CD4-positive, CD25-positive, alpha-beta regulatory T cell (primary cell): ENCODE data around the gene P4HA2. TPM values are rescaled to one million over a fixed set of nuclear protein-coding genes. Genes with fewer than 3 reads are reported as not detected.

ENCODE experiments used
- polyA plus RNA-seq, 4 donors: library from polyadenylated mRNA; unstranded; fragments of 300-500 nt; fragmentation: Illumina TruSeq; gene quantifications; one replicate each; pipeline ENCODE4 v1.2.3, GENCODE V29; 2021
- total RNA-seq: library from RNA; stranded (reverse); gene quantifications from one replicate; pipeline ENCODE4 v1.2.3, GENCODE V29; 2022

Gene P4HA2
- total and polyA plus RNA-seq, 5 donors from 2014 or later: not detected

Other genes with a start within 250 kb of the P4HA2 start
- 5.5 TPM for gene ACSL6, start 216.2 kb downstream of the P4HA2 start, total RNA-seq
- 1 to 10 TPM; 3.0 to 5.7 (median 4.5) TPM for gene ACSL6, start 216.2 kb downstream of the P4HA2 start, polyA plus RNA-seq
- not detected for gene IL3, start 167.2 kb downstream of the P4HA2 start, total RNA-seq
- not detected for gene IL3, start 167.2 kb downstream of the P4HA2 start, polyA plus RNA-seq
- gene CSF2, start 154.1 kb downstream of the P4HA2 start, total RNA-seq: not detected
- gene CSF2, start 154.1 kb downstream of the P4HA2 start, polyA plus RNA-seq: not detected
- not detected for gene PDLIM4, start 29.8 kb upstream of the P4HA2 start, total RNA-seq
- not detected for gene PDLIM4, start 29.8 kb upstream of the P4HA2 start, polyA plus RNA-seq
- not detected for gene SLC22A4, start 66.5 kb upstream of the P4HA2 start, total RNA-seq
- gene SLC22A4, start 66.5 kb upstream of the P4HA2 start, polyA plus RNA-seq: not detected
- 2.5 TPM for gene SLC22A5, start 141.9 kb upstream of the P4HA2 start, total RNA-seq
- gene SLC22A5, start 141.9 kb upstream of the P4HA2 start, polyA plus RNA-seq: 1 to 10 TPM in 3 of 4 donors, under 1 TPM in 1; 0.54 to 3.2 (median 1.7) TPM